Measurements from ENCODE around the gene BPIFB2. TPM values are rescaled to one million over a fixed set of nuclear protein-coding genes. Genes with fewer than 3 reads are reported as not detected.

BPIFB2 gene
- total and polyA plus RNA-seq, 11 donors, result not detected

- H3K4me1 ChIP-seq, result no peaks in the 10 kb centered on the region
- H3K27ac ChIP-seq, result no peak overlapping the region
- peaks cover 0 to 9% (median 0%) of the 10 kb centered on the region in 9 donors for H3K27me3 ChIP-seq
- intact Hi-C loops (cut with DNase I), result no loop called here
- H3K9me3 ChIP-seq, result no peaks in the 10 kb centered on the region
- peak in 1 of 5 donors; percentile 12 for DNase-seq
- TF ChIP-seq, protein P1, sequence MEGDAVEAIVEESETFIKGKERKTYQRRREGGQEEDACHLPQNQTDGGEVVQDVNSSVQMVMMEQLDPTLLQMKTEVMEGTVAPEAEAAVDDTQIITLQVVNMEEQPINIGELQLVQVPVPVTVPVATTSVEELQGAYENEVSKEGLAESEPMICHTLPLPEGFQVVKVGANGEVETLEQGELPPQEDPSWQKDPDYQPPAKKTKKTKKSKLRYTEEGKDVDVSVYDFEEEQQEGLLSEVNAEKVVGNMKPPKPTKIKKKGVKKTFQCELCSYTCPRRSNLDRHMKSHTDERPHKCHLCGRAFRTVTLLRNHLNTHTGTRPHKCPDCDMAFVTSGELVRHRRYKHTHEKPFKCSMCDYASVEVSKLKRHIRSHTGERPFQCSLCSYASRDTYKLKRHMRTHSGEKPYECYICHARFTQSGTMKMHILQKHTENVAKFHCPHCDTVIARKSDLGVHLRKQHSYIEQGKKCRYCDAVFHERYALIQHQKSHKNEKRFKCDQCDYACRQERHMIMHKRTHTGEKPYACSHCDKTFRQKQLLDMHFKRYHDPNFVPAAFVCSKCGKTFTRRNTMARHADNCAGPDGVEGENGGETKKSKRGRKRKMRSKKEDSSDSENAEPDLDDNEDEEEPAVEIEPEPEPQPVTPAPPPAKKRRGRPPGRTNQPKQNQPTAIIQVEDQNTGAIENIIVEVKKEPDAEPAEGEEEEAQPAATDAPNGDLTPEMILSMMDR (IDR thresholded peaks at IDR 0.05), result no peak
- no peak for TF ChIP-seq POLR2A (IDR thresholded peaks at IDR 0.05)
- H3K4me3 ChIP-seq, result no peak overlapping the region
- no peaks in the 10 kb centered on the region for H3K36me3 ChIP-seq
- ATAC-seq, result no peak
- WGBS, 4 donors, result 75 to 93% (median 88%) methylated on average over 8 of the region's 8 CpGs
These were observed 3.4 kb downstream of the BPIFB2 start for GRCh38 chr20:33010674-33011449.

DNA sequence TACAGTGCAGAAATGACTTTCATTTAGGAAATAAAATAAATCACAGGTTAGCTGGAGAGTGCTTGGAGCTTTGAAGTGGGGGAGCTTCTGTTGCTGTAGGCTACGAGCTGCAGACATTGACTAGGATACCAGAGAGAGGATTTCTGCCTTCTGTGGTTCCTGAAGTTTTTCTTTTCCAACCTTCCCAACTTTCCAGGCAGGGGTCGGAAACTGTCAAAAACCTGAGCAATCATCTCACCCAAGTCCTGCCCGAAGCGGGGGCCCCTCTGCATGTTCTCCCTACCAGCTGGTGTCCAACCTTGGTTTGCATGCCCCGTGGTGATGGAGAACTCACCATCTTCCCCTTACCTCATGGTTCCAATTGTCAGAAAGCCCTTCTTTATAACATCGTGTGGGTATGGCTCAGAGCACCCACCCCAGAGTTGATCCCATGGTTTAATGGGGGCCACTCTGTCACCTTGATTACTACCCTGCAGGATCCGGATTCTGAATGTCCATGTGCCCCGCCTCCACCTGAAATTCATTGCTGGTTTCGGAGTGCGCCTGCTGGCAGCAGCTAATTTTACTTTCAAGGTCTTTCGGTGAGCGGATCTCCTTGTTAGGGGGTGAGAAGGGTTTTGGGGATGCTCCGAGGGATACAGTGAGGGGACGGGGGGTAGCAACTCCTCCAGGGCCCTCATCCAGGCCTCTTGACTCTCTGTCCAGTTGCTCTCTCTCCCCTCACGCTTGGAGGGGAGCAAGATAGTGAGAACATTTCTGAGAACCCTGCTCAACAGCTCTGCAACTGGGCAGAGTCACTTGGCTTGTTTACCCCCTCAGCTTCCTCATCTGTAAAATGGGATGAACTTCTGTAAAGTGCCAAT lies 5.1 kb downstream of the BPIFB2 start:
- intact Hi-C loops (cut with DNase I), result no loop called here

GRCh38 chr20:33013701-33014326 lies 6.3 kb downstream of the BPIFB2 start:
- Histone ChIP-seq H3K4me1 (no peaks in the 10 kb centered on the region), H3K36me3 (no peaks in the 10 kb centered on the region), H3K4me3 (no peak overlapping the region), H3K27ac (no peak overlapping the region), H3K27me3 (peaks cover 0 to 12% (median 0%) of the 10 kb centered on the region in 9 donors), H3K9me3 (no peaks in the 10 kb centered on the region)
- DNase-seq, result no peak
- ATAC-seq, result no peak
- intact Hi-C loops (cut with DNase I), result no loop called here
- no peak for TF ChIP-seq POLR2A (IDR thresholded peaks at IDR 0.05)
- TF ChIP-seq, protein P1 (IDR thresholded peaks at IDR 0.05), result no peak
- 62 to 73% (median 67%) methylated on average over 3 to 12 of the region's 12 CpGs for whole genome bisulfite sequencing, 4 donors

More for the DNA sequence above, 5.1 kb downstream of the BPIFB2 start:
- 81 to 85% (median 83%) methylated on average over 15 of the region's 15 CpGs for WGBS, 4 donors
- DNase-seq, result no peak
- H3K4me3 ChIP-seq, result no peak overlapping the region
- H3K27ac ChIP-seq, result no peak overlapping the region
- ATAC-seq, result no peak
- H3K9me3 ChIP-seq, result no peaks in the 10 kb centered on the region
- no peak for TF ChIP-seq POLR2A (IDR thresholded peaks at IDR 0.05)
- no peaks in the 10 kb centered on the region for H3K36me3 ChIP-seq
- no peaks in the 10 kb centered on the region for H3K4me1 ChIP-seq
- peaks cover 0 to 12% (median 0%) of the 10 kb centered on the region in 9 donors for H3K27me3 ChIP-seq

- no peaks in the 10 kb centered on the region for H3K36me3 ChIP-seq
- intact Hi-C loops (cut with DNase I), result no loop called here
- no peak overlapping the region for H3K4me3 ChIP-seq
- DNase-seq, result no peak
- no peak overlapping the region for H3K27ac ChIP-seq
- WGBS, 4 donors, result 59 to 67% (median 61%) methylated on average over 15 to 16 of the region's 16 CpGs
- ATAC-seq, result no peak
- H3K9me3 ChIP-seq, result no peaks in the 10 kb centered on the region
- TF ChIP-seq, protein P1 (IDR thresholded peaks at IDR 0.05), result no peak
- TF ChIP-seq POLR2A (IDR thresholded peaks at IDR 0.05), result no peak
- no peaks in the 10 kb centered on the region for H3K4me1 ChIP-seq
- H3K27me3 ChIP-seq, result peaks cover 0 to 12% (median 0%) of the 10 kb centered on the region in 9 donors
These were observed 7.0 kb downstream of the BPIFB2 start for GRCh38 chr20:33014336-33015113.

Data from heart left ventricle (tissue), 16 donors.